ENCODE results near the gene SMARCD2. TPM values are rescaled to one million over a fixed set of nuclear protein-coding genes. Genes with fewer than 3 reads are reported as not detected.
A peak's percentile ranks its signal among the peaks of the same experiment; 100 is the strongest.

SMARCD2 gene
- total and polyA plus RNA-seq, 2 of the 13 experiments (the other 11 are each of a cell fraction or from before 2014, with no cell fraction given), result 122 to 150 TPM

DNA sequence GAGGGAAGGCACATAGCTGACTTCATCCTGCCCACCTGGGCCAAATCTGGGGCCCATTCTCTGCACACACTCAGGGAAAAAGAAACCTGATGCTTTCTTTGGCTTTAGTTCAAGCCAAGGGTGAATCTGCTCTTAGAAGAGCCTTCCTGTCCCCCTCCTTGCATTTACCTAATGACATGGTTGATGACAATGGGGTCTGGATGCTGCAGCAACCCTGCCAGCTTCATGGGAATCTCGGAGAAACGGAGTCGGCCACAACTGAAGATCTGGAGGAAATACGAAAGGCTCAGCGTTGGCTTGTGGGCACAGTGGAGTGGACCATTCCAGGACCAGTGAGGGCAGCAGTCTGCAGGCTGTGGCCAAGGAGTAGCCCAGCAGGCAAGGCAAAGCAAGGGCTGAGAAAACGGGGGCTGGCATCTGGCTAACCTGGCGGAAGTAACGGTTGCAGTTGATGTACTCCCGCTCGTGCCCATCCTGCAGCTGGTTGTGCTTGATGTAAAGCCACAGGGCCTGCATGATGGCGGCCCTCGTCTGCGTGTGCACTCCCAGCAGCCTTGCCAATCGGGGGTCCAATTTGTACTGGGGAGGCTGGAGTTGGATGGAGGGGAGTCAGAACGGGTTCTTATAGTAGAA lies 8.6 kb downstream of the SMARCD2 start (continued):
- TF ChIP-seq ZFY (CRISPR knock-in tag; IDR thresholded peaks at IDR 0.05), result peak; percentile 28; the same call in 1 of the 2 replicates
- no peak for TF ChIP-seq ZNF124 (CRISPR knock-in tag; IDR thresholded peaks at IDR 0.05)
- TF ChIP-seq, protein P1, sequence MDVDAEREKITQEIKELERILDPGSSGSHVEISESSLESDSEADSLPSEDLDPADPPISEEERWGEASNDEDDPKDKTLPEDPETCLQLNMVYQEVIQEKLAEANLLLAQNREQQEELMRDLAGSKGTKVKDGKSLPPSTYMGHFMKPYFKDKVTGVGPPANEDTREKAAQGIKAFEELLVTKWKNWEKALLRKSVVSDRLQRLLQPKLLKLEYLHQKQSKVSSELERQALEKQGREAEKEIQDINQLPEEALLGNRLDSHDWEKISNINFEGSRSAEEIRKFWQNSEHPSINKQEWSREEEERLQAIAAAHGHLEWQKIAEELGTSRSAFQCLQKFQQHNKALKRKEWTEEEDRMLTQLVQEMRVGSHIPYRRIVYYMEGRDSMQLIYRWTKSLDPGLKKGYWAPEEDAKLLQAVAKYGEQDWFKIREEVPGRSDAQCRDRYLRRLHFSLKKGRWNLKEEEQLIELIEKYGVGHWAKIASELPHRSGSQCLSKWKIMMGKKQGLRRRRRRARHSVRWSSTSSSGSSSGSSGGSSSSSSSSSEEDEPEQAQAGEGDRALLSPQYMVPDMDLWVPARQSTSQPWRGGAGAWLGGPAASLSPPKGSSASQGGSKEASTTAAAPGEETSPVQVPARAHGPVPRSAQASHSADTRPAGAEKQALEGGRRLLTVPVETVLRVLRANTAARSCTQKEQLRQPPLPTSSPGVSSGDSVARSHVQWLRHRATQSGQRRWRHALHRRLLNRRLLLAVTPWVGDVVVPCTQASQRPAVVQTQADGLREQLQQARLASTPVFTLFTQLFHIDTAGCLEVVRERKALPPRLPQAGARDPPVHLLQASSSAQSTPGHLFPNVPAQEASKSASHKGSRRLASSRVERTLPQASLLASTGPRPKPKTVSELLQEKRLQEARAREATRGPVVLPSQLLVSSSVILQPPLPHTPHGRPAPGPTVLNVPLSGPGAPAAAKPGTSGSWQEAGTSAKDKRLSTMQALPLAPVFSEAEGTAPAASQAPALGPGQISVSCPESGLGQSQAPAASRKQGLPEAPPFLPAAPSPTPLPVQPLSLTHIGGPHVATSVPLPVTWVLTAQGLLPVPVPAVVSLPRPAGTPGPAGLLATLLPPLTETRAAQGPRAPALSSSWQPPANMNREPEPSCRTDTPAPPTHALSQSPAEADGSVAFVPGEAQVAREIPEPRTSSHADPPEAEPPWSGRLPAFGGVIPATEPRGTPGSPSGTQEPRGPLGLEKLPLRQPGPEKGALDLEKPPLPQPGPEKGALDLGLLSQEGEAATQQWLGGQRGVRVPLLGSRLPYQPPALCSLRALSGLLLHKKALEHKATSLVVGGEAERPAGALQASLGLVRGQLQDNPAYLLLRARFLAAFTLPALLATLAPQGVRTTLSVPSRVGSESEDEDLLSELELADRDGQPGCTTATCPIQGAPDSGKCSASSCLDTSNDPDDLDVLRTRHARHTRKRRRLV (CRISPR knock-in tag; IDR thresholded peaks at IDR 0.05), result no peak
- TF ChIP-seq ZNF670 (CRISPR knock-in tag; IDR thresholded peaks at IDR 0.05; ENCODE audit: borderline replicate concordance), result no peak
- TF ChIP-seq, protein P2, sequence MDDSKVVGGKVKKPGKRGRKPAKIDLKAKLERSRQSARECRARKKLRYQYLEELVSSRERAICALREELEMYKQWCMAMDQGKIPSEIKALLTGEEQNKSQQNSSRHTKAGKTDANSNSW (CRISPR knock-in tag; IDR thresholded peaks at IDR 0.05; ENCODE audit: borderline replicate concordance), result no peak
- no peak for TF ChIP-seq ZFP90 (CRISPR knock-in tag; IDR thresholded peaks at IDR 0.05; ENCODE audit: borderline replicate concordance)
- no peak for TF ChIP-seq KLF6 (CRISPR knock-in tag; IDR thresholded peaks at IDR 0.05)
- TF ChIP-seq, protein P3, sequence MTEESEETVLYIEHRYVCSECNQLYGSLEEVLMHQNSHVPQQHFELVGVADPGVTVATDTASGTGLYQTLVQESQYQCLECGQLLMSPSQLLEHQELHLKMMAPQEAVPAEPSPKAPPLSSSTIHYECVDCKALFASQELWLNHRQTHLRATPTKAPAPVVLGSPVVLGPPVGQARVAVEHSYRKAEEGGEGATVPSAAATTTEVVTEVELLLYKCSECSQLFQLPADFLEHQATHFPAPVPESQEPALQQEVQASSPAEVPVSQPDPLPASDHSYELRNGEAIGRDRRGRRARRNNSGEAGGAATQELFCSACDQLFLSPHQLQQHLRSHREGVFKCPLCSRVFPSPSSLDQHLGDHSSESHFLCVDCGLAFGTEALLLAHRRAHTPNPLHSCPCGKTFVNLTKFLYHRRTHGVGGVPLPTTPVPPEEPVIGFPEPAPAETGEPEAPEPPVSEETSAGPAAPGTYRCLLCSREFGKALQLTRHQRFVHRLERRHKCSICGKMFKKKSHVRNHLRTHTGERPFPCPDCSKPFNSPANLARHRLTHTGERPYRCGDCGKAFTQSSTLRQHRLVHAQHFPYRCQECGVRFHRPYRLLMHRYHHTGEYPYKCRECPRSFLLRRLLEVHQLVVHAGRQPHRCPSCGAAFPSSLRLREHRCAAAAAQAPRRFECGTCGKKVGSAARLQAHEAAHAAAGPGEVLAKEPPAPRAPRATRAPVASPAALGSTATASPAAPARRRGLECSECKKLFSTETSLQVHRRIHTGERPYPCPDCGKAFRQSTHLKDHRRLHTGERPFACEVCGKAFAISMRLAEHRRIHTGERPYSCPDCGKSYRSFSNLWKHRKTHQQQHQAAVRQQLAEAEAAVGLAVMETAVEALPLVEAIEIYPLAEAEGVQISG (CRISPR knock-in tag; IDR thresholded peaks at IDR 0.05), result no peak
- TF ChIP-seq YEATS4 (CRISPR knock-in tag; IDR thresholded peaks at IDR 0.05; ENCODE audit: borderline replicate concordance), result no peak
- no peak for TF ChIP-seq ZNF577 (CRISPR knock-in tag; IDR thresholded peaks at IDR 0.05; ENCODE audit: borderline replicate concordance, low read depth)
- TF ChIP-seq, protein P4, sequence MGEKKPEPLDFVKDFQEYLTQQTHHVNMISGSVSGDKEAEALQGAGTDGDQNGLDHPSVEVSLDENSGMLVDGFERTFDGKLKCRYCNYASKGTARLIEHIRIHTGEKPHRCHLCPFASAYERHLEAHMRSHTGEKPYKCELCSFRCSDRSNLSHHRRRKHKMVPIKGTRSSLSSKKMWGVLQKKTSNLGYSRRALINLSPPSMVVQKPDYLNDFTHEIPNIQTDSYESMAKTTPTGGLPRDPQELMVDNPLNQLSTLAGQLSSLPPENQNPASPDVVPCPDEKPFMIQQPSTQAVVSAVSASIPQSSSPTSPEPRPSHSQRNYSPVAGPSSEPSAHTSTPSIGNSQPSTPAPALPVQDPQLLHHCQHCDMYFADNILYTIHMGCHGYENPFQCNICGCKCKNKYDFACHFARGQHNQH (CRISPR knock-in tag; IDR thresholded peaks at IDR 0.05), result no peak
- no peak for TF ChIP-seq ZNF224 (CRISPR knock-in tag; IDR thresholded peaks at IDR 0.05)
- TF ChIP-seq POLR2G (IDR thresholded peaks at IDR 0.05; ENCODE audit: low read depth, low read length), result 0 out of 2 replicates have a peak, but pooled peaks have one; percentile 1
- no peak for TF ChIP-seq TOE1 (CRISPR knock-in tag; IDR thresholded peaks at IDR 0.05)
- TF ChIP-seq ZNF768 (CRISPR knock-in tag; IDR thresholded peaks at IDR 0.05), result no peak
- TF ChIP-seq NCOA5 (CRISPR knock-in tag; IDR thresholded peaks at IDR 0.05), result 0 out of 2 replicates have a peak, but pooled peaks have one; percentile 37
- peak; percentile 75 for TF ChIP-seq AGO2 (optimal IDR thresholded peaks at IDR 0.05; ENCODE audit: low read depth, low read length)
- TF ChIP-seq TBX2 (CRISPR knock-in tag; IDR thresholded peaks at IDR 0.05; ENCODE audit: borderline replicate concordance), result no peak
- TF ChIP-seq MXI1 (IDR thresholded peaks at IDR 0.05; ENCODE audit: borderline replicate concordance, low read depth, low read length), result no peak
- 0 out of 2 replicates have a peak, but pooled peaks have one; percentile 18 for TF ChIP-seq KDM2A (CRISPR knock-in tag; IDR thresholded peaks at IDR 0.05; ENCODE audit: borderline replicate concordance, low read depth)
- TF ChIP-seq ZNF10 (CRISPR knock-in tag; IDR thresholded peaks at IDR 0.05; ENCODE audit: borderline replicate concordance, low read depth), result no peak
